Lung (tissue), 12 donors: Measurements from ENCODE around the gene KIF26A. TPM values are rescaled to one million over a fixed set of nuclear protein-coding genes. Genes with fewer than 3 reads are reported as not detected.

Source experiments
- ATAC-seq: fragments of 200-7000 bp; cut with Tn5 transposase; one replicate; pipeline ENCODE4 v1.9.1; 2020; ENCODE audit warnings: moderate number of reproducible peaks; ENCODE audit not compliant: insufficient read depth, low FRiP score
- DNase-seq, 3 donors: peaks; one replicate each; pipeline ENCODE4 v3.0.0-alpha.2; 2013 to 2017
- H3K27ac ChIP-seq, 2 donors: one replicate each; pipeline ENCODE4 v1.5.1; 2013; ENCODE audit warnings: mild to moderate bottlenecking in 2 of 2, moderate library complexity in 2 of 2, control low read depth in 1 of 2, inconsistent platforms in 1 of 2, low read depth in 1 of 2, low read length in 1 of 2
- H3K27me3 ChIP-seq, 3 donors: one replicate each; pipeline ENCODE4 v1.5.1; 2013; ENCODE audit warnings: low read length in 2 of 3; ENCODE audit not compliant: control insufficient read depth in 3 of 3, insufficient read depth in 3 of 3
- H3K36me3 ChIP-seq, 4 donors: one replicate each; pipeline ENCODE4 v1.5.1; 2013; ENCODE audit warnings: low read length in 4 of 4, mild to moderate bottlenecking in 1 of 4, moderate library complexity in 1 of 4; ENCODE audit not compliant: control insufficient read depth in 4 of 4, insufficient read depth in 4 of 4
- H3K4me1 ChIP-seq, 5 donors: one replicate each; pipeline ENCODE4 v1.5.1; 2013; ENCODE audit warnings: low read length in 5 of 5, mild to moderate bottlenecking in 2 of 5, moderate library complexity in 1 of 5; ENCODE audit not compliant: control insufficient read depth in 5 of 5, insufficient read depth in 5 of 5
- H3K4me3 ChIP-seq: one replicate; pipeline ENCODE4 v1.5.1; 2013; ENCODE audit warnings: mild to moderate bottlenecking, control low read depth, moderate library complexity
- H3K9ac ChIP-seq, 2 donors: one replicate each; pipeline ENCODE4 v1.5.1; 2013; ENCODE audit warnings: low read length in 2 of 2, control low read depth in 1 of 2; ENCODE audit not compliant: insufficient read depth in 1 of 2
- H3K9me3 ChIP-seq, 4 donors: one replicate each; pipeline ENCODE4 v1.5.1; 2013; ENCODE audit warnings: low read length in 3 of 4, mild to moderate bottlenecking in 1 of 4, moderate library complexity in 1 of 4; ENCODE audit not compliant: control insufficient read depth in 4 of 4, insufficient read depth in 3 of 4
- CTCF ChIP-seq: IDR thresholded peaks from 2 replicates; pipeline ENCODE4 v1.5.1; 2012; ENCODE audit warnings: mild to moderate bottlenecking; ENCODE audit errors: control extremely low read depth, extremely low read depth
- WGBS, 2 donors: extraction: QIAGEN DNeasy Blood & Tissue Kit; methylation state at CpG; one replicate each; pipeline ENCODE4 v1.1.7; 2013; 5-methylcytosine and 5-hydroxymethylcytosine counted together
- polyA plus RNA-seq, 2 donors: library from polyadenylated mRNA; stranded (reverse); fragments of 200-250 nt; gene quantifications; one replicate each; pipeline ENCODE4 v1.2.1, GENCODE V29; 2013
- total RNA-seq, 2 donors: library from RNA; depleted of rRNA in 1 of 2; stranded (reverse); fragments of >200 nt in 1 of 2; gene quantifications; one replicate each; pipeline ENCODE4 v1.2.1, GENCODE V29; 2014 to 2021
- donor health status: control.
- donor health status: control.
- donor health status: Bipolar disorder and iron deficiency.
- donor health status: healthy.
- donor health status: DM: yes; HTN: yes; CAD: no.

KIF26A gene
- total and polyA plus RNA-seq, 4 donors, result 2.4 to 11.4 (median 4.5) TPM

GRCh38 chr14:104112609-104113571 is 25.5 kb upstream of the KIF26A start:
- Histone ChIP-seq H3K9me3 (no peaks in the 10 kb centered on the region), H3K9ac (no peak overlapping the region), H3K4me1 (peaks cover 0 to 9% (median 0%) of the 10 kb centered on the region in 5 donors), H3K27me3 (peaks cover 5 to 8% (median 7%) of the 10 kb centered on the region in 3 donors), H3K4me3 (no peak overlapping the region), H3K36me3 (no peaks in the 10 kb centered on the region), H3K27ac (no peak overlapping the region)
- ATAC-seq (no peak), DNase-seq (peak in 1 of 3 donors; percentile 11)
- 60 to 79% methylated on average over 17 of the region's 17 CpGs for WGBS, 2 donors
- no peak for TF ChIP-seq CTCF

GRCh38 chr14:104113631-104114420 is 24.6 kb upstream of the KIF26A start:
- WGBS, 2 donors, result 69 to 79% methylated on average over 23 of the region's 23 CpGs
- Histone ChIP-seq H3K9me3 (peaks cover 0 to 5% (median 0%) of the 10 kb centered on the region in 4 donors), H3K36me3 (no peaks in the 10 kb centered on the region), H3K4me3 (no peak overlapping the region), H3K4me1 (peaks cover 0 to 9% (median 0%) of the 10 kb centered on the region in 5 donors), H3K27ac (no peak overlapping the region), H3K9ac (no peak overlapping the region), H3K27me3 (peaks cover 5 to 16% (median 11%) of the 10 kb centered on the region in 3 donors)
- no peak for TF ChIP-seq CTCF
- no peak for ATAC-seq
- peak in 1 of 3 donors; percentile 7 for DNase-seq

GRCh38 chr14:104114421-104115130 is 23.8 kb upstream of the KIF26A start:
- Histone ChIP-seq H3K9ac (no peak overlapping the region), H3K36me3 (no peaks in the 10 kb centered on the region), H3K27me3 (peaks cover 5 to 22% (median 17%) of the 10 kb centered on the region in 3 donors), H3K27ac (no peak overlapping the region), H3K9me3 (peaks cover 0 to 5% (median 0%) of the 10 kb centered on the region in 4 donors), H3K4me3 (no peak overlapping the region), H3K4me1 (peaks cover 0 to 9% (median 0%) of the 10 kb centered on the region in 5 donors)
- ATAC-seq, result no peak
- no peak for DNase-seq
- TF ChIP-seq CTCF, result no peak
- WGBS, 2 donors, result 80 to 86% methylated on average over 26 of the region's 26 CpGs
